ENCODE data around the gene IL17RB. TPM values are rescaled to one million over a fixed set of nuclear protein-coding genes. Genes with fewer than 3 reads are reported as not detected.

The IL17RB gene
- polyA plus RNA-seq, 2 of the 4 experiments (the other 2 are of a cell fraction), result 1.9 to 2.2 TPM

DNA sequence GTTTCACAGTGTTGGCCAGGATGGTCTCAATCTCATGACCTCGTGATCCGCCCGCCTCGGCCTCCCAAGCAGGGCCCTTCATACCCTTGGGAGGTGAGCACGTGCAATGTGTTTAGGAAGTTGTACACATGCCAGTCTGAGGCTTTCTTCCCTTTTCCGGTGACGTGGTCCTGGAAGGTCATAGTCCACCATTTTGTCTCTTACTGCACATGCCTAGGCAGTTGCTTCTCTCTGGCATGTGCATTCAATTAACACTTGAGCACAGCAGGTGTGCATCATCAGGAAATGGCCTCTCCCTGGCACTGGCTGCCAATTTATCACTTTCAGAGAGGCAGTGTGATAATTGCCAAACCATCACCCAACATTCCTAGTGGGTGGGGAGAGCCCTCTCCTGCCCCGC is 67.0 kb downstream of the IL17RB start:
- DNase-seq (ENCODE audit: low read depth in 1 of 2, low spot score in 1 of 2) (no peak), FAIRE-seq (no peak), ATAC-seq (no peak)
- ChIA-PET POLR2A (no interaction called here), CTCF (no interaction called here)
- no peak overlapping the region for H3K4me3 ChIP-seq
- H3K4me1 ChIP-seq, result no peaks in the 10 kb centered on the region
- WGBS (ENCODE audit: missing lambda C conversion rate), result 39% methylated on average over 7 of the region's 8 CpGs
- H3K9me3 ChIP-seq, result no peaks in the 10 kb centered on the region
- no peak overlapping the region for H3K27ac ChIP-seq
- TF ChIP-seq HOXA7 (CRISPR knock-in tag; IDR thresholded peaks at IDR 0.05), result no peak
- H3K4me2 ChIP-seq, result no peak overlapping the region

Small RNAs within 50 kb of the gene (small RNA-seq; reads per million reads assigned to genes)
- 0 reads per million in 6 experiments for gene AC012467.1

Other genes with a start within 250 kb of the IL17RB start
- 1.1 and 2.0 TPM in 2 replicates for gene CHDH, start 149 bp upstream of the IL17RB start, polyA plus RNA-seq (2011; rRNA removed)
- 2.1 to 3.3 TPM (median 2.8 TPM) in 3 replicates for gene CHDH, start 149 bp upstream of the IL17RB start, polyA plus RNA-seq (2017; fragmentation: RNase III; extraction: RNeasy Plus Mini Kit Qiagen cat#74134 plus additional on column Dnase treatment)
- 18.0 and 19.4 TPM in 2 replicates for gene ACTR8, start 35.6 kb downstream of the IL17RB start, polyA plus RNA-seq (2011; rRNA removed)
- 12.5 to 14.1 TPM (median 12.8 TPM) in 3 replicates for gene ACTR8, start 35.6 kb downstream of the IL17RB start, polyA plus RNA-seq (2017; fragmentation: RNase III; extraction: RNeasy Plus Mini Kit Qiagen cat#74134 plus additional on column Dnase treatment)
- gene SELENOK, start 45.3 kb downstream of the IL17RB start, polyA plus RNA-seq (2011; rRNA removed), result 46.6 and 54.3 TPM in 2 replicates
- gene SELENOK, start 45.3 kb downstream of the IL17RB start, polyA plus RNA-seq (2017; fragmentation: RNase III; extraction: RNeasy Plus Mini Kit Qiagen cat#74134 plus additional on column Dnase treatment), result 43.2 to 44.3 TPM (median 43.2 TPM) in 3 replicates